T-helper 9 cell (primary cell): Measurements from ENCODE around the gene HPX.
"Not testable (repeated sequence)": the region's sequence is repeated elsewhere in the genome, so short reads cannot be mapped to it uniquely, and the experiment has no call there.

Experiments used
- DNase-seq: peaks from one replicate; pipeline ENCODE4 v3.0.0-alpha.2; 2020

HPX gene

DNA sequence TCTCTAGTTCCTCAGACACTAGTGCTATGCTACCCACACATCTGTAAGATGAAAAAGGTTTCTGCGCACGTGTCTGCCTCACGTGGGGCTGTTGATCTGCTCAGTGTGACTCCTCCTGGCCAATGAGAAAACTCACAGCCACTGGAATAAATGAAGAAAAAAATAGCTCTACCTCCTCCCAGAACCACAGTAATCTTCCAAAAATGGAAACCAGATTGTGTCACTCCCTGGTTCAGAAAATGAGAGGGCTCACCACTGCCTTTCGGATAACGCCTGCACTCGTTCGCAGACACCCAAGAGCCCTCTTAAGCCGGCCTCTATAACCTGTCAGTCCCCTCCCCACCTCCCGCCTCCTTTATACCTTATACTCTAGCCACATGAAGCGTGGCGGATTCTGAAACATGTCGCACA, 27.0 kb downstream of the HPX start:
- peak; percentile 37 for DNase-seq

DNA sequence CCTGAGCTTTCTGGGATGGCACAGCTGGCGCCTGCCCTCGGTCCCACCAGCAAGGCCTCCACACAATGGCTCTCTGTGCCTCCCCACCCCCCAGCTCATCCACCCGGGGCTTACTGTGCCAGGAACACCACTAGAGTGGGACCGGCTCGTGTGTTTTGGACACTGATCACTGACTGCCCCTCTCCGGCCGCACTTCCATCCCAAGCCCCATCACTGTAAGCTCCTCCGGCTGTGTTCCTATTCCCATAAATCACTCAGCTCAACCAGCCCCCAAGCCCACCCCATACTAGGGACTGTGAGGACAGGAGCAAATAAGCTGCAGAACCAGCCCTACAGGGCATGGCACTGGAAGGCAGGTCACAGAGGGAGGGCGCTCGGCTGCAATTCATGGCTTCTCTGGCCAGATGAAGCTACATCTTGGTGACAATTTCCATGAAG, 29.2 kb downstream of the HPX start:
- no peak for DNase-seq

DNA sequence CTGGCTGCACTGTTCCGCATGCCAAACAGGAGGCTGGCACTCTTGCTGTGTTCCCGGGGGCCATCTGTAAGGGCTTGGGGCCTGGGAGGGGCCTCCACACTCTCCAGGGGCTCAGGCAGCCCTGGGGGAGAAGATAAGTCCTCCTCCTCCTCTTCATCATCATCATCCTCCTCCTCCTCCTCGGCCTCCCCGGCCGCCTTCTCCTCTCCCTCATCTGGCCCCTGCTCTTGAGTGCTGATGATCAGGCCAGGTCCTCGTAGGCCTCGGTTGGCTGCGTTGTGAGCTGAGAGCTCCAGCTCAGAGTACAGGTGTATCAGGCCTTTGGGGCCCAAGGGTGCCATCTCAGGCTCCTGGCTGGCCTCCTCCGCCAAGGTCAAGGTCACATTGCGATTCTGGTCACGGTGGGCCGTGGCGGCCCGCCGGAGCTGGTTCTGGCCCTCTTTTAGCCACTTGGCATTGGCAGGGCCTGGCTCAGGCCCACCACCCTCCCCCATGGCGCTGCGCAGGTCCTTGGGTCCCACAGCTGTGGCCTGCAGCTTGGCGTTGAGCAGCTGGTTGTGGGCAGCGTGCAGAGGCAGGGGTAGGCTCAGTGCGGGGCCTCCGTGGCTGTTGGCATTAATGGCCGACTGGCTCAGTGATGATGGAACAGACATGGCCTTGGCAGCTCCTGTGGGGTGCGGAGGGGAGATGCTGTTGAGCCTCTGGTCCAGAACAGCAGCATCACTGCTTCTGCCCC, 29.9 kb downstream of the HPX start:
- DNase-seq, result no peak

- DNase-seq, result no peak
Measured at GRCh38 chr11:6406370-6406769, 34.4 kb downstream of the HPX start.

DNA sequence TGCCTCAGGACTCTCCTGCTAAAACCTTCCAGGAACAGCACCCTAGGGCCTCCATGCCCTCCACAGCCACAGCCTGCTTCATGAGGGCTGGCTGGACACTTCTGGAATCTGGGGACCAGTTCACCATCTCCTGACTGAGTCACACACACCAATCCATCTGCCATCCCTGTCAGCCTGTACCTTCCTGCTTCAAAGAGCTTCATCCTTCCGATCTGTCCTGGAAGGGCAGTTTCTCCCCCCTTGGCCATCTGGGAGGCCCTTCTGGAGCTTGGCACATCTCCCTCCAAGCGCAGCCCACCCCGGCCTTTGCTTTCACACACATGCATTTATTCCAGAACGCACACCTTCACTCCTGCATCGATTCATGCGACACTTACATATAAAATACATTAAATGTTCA, 34.9 kb downstream of the HPX start:
- DNase-seq, result no peak

- no peak for DNase-seq
Measured at GRCh38 chr11:6405052-6405667, 35.6 kb downstream of the HPX start.

- DNase-seq, result no peak
Measured at GRCh38 chr11:6404342-6405051, 36.3 kb downstream of the HPX start.

DNA sequence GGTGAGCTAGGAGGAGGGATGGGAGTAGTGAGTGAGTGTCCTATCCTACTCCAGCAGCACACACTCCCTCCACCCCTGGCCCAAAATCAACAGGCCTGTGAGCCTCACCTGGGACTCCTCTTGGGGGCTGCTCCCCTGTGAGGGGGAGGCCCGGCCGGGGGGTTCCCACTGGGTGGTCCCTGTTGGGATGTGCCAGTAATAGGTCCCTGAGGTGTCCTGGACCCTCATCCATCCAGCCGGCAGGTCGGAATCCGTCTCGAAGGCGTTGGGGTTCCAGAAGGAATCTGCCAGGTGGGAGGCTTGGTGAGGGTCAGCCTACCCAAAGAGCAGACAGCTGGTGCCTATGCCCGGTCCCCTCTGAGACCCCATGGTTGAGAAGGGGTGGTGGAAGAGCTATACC, 37.2 kb downstream of the HPX start:
- DNase-seq, result no peak

GRCh38 chr11:6402561-6402981, 38.2 kb downstream of the HPX start:
- DNase-seq, result peak; percentile 67

- no peak for DNase-seq
Measured at GRCh38 chr11:6402061-6402470, 38.7 kb downstream of the HPX start.

DNA sequence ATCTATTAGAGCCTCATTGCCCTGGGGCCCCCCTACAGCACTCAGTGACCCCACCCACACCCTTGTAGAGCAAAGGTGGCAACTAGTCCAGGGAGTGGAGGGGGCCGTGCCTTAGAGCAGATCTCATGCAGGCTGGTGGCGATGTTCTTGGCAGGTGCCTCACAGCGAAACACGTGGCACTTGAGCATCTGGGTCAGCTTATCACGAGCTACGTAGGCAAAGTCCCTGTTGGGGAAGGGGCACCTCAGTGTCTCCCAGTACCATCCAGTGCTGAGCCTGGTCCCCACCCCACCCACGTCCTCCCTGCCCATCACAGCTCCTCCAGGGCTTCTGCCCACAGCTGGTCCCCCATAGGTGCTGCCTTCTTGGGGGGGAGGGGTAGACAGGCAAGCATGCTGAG, 39.3 kb downstream of the HPX start:
- DNase-seq, result no peak

- no peak for DNase-seq
Measured at GRCh38 chr11:6400431-6401345, 40.1 kb downstream of the HPX start.

DNA sequence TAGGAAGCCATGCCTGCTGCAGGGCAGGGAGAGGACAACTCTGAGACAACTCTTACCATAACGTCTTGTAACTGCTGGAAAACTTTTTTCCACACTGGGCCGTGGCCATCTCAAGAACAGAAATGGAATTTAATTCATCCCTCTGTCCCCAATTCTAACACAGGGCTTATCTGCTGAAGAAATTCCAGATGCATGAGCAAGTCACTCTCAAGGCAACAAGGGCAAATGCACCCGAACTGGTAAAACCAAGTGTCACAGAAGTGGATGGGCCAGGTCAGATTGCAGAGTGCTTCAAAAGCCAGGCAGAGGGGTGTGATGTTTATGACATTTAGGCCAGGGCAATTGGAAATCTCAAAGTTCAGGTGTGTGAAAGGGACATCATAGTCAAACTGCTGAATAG, 43.2 kb downstream of the HPX start:
- no peak for DNase-seq

GRCh38 chr11:6397156-6397555, 43.6 kb downstream of the HPX start:
- no peak for DNase-seq

GRCh38 chr11:6395470-6396060, 45.2 kb downstream of the HPX start:
- DNase-seq, result no peak

- DNase-seq, result no peak
Measured at GRCh38 chr11:6393989-6394670, 46.7 kb downstream of the HPX start.

DNA sequence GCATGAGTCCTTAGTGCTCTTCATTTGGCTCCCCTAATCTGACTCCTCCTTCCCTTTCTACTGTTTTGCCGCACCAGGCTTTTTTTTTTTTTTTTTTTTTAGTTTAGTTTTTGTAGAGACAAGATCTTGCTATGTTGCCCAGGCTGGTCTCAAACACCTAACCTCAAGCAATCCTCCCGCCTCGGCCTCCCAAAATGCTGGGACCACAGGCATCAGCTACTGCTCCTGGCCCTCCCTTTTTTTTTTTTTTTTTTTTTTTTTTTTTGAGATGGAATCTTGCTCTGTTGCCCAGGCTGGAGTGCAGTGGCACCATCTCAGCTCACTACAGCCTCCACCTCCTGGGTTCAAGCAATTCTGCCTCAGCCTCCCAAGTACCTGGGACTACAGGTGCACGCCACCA, 48.5 kb downstream of the HPX start:
- not testable (repeated sequence) for DNase-seq

DNA sequence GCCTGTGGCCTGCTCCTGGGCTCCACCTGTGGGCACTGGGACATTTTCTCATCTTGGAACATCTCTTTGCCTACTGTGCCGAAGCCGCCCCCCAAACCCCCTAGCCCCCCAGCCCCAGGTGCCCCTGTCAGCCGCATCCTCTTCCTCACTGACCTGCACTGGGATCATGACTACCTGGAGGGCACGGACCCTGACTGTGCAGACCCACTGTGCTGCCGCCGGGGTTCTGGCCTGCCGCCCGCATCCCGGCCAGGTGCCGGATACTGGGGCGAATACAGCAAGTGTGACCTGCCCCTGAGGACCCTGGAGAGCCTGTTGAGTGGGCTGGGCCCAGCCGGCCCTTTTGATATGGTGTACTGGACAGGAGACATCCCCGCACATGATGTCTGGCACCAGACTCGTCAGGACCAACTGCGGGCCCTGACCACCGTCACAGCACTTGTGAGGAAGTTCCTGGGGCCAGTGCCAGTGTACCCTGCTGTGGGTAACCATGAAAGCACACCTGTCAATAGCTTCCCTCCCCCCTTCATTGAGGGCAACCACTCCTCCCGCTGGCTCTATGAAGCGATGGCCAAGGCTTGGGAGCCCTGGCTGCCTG, 49.2 kb downstream of the HPX start:
- DNase-seq, result no peak

GRCh38 chr11:6390718-6391469, 49.9 kb downstream of the HPX start:
- no peak for DNase-seq

GRCh38 chr11:6389905-6390717, 50.7 kb downstream of the HPX start, which contains the start of gene SMPD1:
Gene SMPD1, plus strand, starts transcription at chr11:6390474. Its CDS starts 125 bp downstream, at chr11:6390599.
- DNase-seq, result peak; percentile 91
